HepG2 (cell line): Measurements from ENCODE around the gene PDPK1. TPM values are rescaled to one million over a fixed set of nuclear protein-coding genes. Genes with fewer than 3 reads are reported as not detected.
A peak's percentile ranks its signal among the peaks of the same experiment; 100 is the strongest.
"Not testable (repeated sequence)": the region's sequence is repeated elsewhere in the genome, so short reads cannot be mapped to it uniquely, and the experiment has no call there.

Experiments
- ATAC-seq: fragments of 200-7000 bp; cut with Tn5 transposase; 3 replicates; pipeline ENCODE4 v1.9.1; 2020; ENCODE audit warnings: mild to moderate bottlenecking, moderate library complexity
- BruUV-seq: library from RNA; stranded (reverse); fragments of 400-500 nt; replicated peaks from 2 replicates; lab custom pipeline; 2021; lab: Mats Ljungman, UMichigan
- CTCF ChIA-PET: fragments of 300-600 bp; formaldehyde crosslinking; extraction: SDS; loops from one replicate; lab custom pipeline; 2021; ENCODE audit warnings: low total read pairs, inconsistent platforms, low intra/inter-chr PET ratio; lab: Yijun Ruan, JAX
- POLR2A ChIA-PET: fragments of 350-600 bp; sonication (Branson Sonifier 250); formaldehyde crosslinking; loops from one replicate; lab custom pipeline; 2020; ENCODE audit warnings: antibody characterized with exemption, inconsistent platforms; lab: Yijun Ruan, JAX
- DNase-seq: peaks from one replicate; pipeline ENCODE4 v3.0.0-alpha.2; 2015; ENCODE audit warnings: low spot score
- FAIRE-seq: peaks from 3 replicates; lab custom pipeline; 2011; peaks lifted over from hg19 to GRCh38; lab: Jason Lieb, UNC
- H2AFZ ChIP-seq: one replicate; pipeline ENCODE4 v1.6.1; 2011; ENCODE audit warnings: low read length, inconsistent platforms
- H3K27ac ChIP-seq: fragments of 300-600 bp; 3 replicates; pipeline ENCODE4 v1.8.0; 2011; ENCODE audit warnings: mixed run types, mild to moderate bottlenecking, mixed read lengths, low read length, inconsistent platforms; ENCODE audit not compliant: insufficient read depth; ENCODE audit errors: extremely low read length
- H3K27me3 ChIP-seq, 2 experiments: fragments of 200-600 bp in 1 of 2; 2 replicates in 1 of 2; 3 replicates in 1 of 2; pipeline versions ENCODE4 v1.6.0 to v1.8.0; 2011; ENCODE audit warnings: low read length in 2 of 2, mild to moderate bottlenecking in 2 of 2, moderate library complexity in 2 of 2, inconsistent platforms in 1 of 2; ENCODE audit not compliant: insufficient read depth in 2 of 2, control insufficient read depth in 1 of 2
- H3K36me3 ChIP-seq, 2 experiments: fragments of 200-600 bp in 1 of 2; replicated peaks in 1 of 2; 2 replicates in 1 of 2; 3 replicates in 1 of 2; pipeline versions ENCODE4 v1.5.1 to v1.8.0; 2011; ENCODE audit warnings: low read length in 2 of 2, inconsistent platforms in 1 of 2; ENCODE audit not compliant: insufficient read depth in 2 of 2, control insufficient read depth in 1 of 2
- H3K4me1 ChIP-seq: 2 replicates; pipeline ENCODE4 v1.5.1; 2012; ENCODE audit warnings: low read length, inconsistent platforms; ENCODE audit not compliant: insufficient read depth
- H3K4me2 ChIP-seq: 2 replicates; pipeline ENCODE4 v1.6.0; 2011; ENCODE audit warnings: low read depth, low read length, inconsistent platforms
- H3K4me3 ChIP-seq, 3 experiments: fragments of 200-600 bp in 1 of 3; sonication (generic), shearing (Covaris generic) in 1 of 3; replicated peaks in 1 of 3; 2 replicates each; pipeline ENCODE4 v1.5.1; 2011 to 2016; ENCODE audit warnings: low read length in 3 of 3, inconsistent platforms in 2 of 3, low read depth in 2 of 3, mild to moderate bottlenecking in 2 of 3, control low read depth in 1 of 3, mixed read lengths in 1 of 3; ENCODE audit not compliant: insufficient read depth in 1 of 3
- H3K79me2 ChIP-seq: one replicate; pipeline ENCODE4 v1.6.1; 2011; ENCODE audit warnings: low read length, inconsistent platforms; ENCODE audit not compliant: insufficient read depth
- H3K9ac ChIP-seq: 2 replicates; pipeline ENCODE4 v1.6.0; 2011; ENCODE audit warnings: mild to moderate bottlenecking, low read depth, low read length, inconsistent platforms; ENCODE audit not compliant: insufficient read depth
- H3K9me3 ChIP-seq: 2 replicates; pipeline ENCODE4 v1.5.1; 2012; ENCODE audit warnings: mild to moderate bottlenecking, low read length
- H4K20me1 ChIP-seq: 2 replicates; pipeline ENCODE4 v1.6.0; 2011; ENCODE audit warnings: inconsistent platforms, mild to moderate bottlenecking, low read length, moderate library complexity; ENCODE audit not compliant: insufficient read depth
- BHLHE40 ChIP-seq: IDR thresholded peaks from 2 replicates; pipeline ENCODE4 v1.6.1; 2011; ENCODE audit warnings: low read length, improper control_type of control experiment
- PHF20 ChIP-seq: sonication (generic); formaldehyde crosslinking; IDR thresholded peaks from 2 replicates; pipeline ENCODE4 v1.5.0; 2020; ENCODE audit warnings: mild to moderate bottlenecking, missing genetic modification reagents
- WGBS: methylation state at CpG from one replicate; pipeline ENCODE4 v1.1.6; 2017; ENCODE audit warnings: low lambda C conversion rate; 5-methylcytosine and 5-hydroxymethylcytosine counted together
- in situ Hi-C: cut with HindIII; loops from 2 replicates; pipeline ENCODE4 v1.10.0; 2017; ENCODE audit warnings: low pct_unique_long_range_greater_than_20kb; ENCODE audit not compliant: extremely low pct_ligation_motif_present
- intact Hi-C: fragments of 100-400 bp; cut with micrococcal nuclease; formaldehyde crosslinking; loops from one replicate; pipeline ENCODE4 v1.10.0; 2022; ENCODE audit not compliant: unreplicated experiment
- polyA plus RNA-seq, 8 experiments: library from polyadenylated mRNA; depleted of rRNA in 3 of 8; stranded (reverse) in 7 of 8; unstranded in 1 of 8; fragments of >200 nt; fragmentation: Illumina TruSeq in 4 of 8; extraction: Trizol in 4 of 8; gene quantifications; 2 replicates each; pipeline versions ENCODE4 v1.2.1 to v1.2.3, GENCODE V29; 2011 to 2016; ENCODE audit warnings: low read depth in 4 of 8, missing spikeins in 1 of 8, mixed read lengths in 1 of 8; ENCODE audit not compliant: insufficient read depth in 1 of 8
- total RNA-seq, 5 experiments: library from RNA; depleted of rRNA; stranded (reverse); fragments of >200 nt; fragmentation: Illumina TruSeq; extraction: Trizol; gene quantifications; 2 replicates each; pipeline ENCODE4 v1.2.3, GENCODE V29; 2016; ENCODE audit warnings: low read depth in 1 of 5
- TF ChIP-seq, protein P1 (sequence below): sonication (generic); formaldehyde crosslinking; IDR thresholded peaks from 2 replicates; pipeline ENCODE4 v1.4.0; 2020; ENCODE audit warnings: missing genetic modification reagents, mild to moderate bottlenecking, borderline replicate concordance
- TF ChIP-seq, protein P2 (sequence below): sonication (generic); formaldehyde crosslinking; IDR thresholded peaks from 2 replicates; pipeline ENCODE4 v1.5.0; 2020; ENCODE audit warnings: mild to moderate bottlenecking, missing genetic modification reagents

Gene PDPK1
- total and polyA plus RNA-seq, 2 of the 13 experiments (the other 11 are each of a cell fraction or from before 2014, with no cell fraction given), result 59.6 to 129 TPM

DNA sequence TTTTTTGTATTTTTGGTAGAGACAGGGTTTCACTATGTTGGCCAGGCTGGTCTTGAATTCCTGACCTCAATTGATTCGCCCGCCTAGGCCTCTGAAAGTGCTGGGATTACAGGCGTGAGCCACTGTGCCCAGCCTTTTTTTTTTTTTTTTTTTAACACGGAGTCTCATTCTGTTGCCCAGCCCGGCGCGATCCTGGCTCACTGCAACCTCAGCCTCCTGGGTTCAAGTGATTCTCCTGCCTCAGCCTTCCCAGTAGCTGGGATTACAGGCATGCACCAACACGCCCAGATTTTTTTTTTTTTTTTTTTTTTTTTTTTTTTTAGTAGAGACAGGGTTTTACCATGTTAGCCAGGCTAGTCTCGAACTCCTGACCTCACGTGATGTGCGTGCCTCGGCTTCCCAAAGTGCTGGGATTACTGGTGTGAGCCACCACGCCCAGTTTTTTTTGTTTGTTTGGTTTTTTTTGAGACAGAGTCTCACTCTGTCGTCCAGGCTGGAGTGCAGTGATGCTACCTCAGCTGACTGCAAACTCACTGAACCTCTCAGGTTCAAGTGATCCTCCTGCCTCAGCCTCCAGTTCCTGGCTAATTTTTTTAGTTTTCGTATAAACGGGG is 4.6 kb upstream of the PDPK1 start:
- H3K9me3 ChIP-seq, CTCF ChIA-PET, ATAC-seq, H3K27me3 ChIP-seq, H4K20me1 ChIP-seq, DNase-seq, H2AFZ ChIP-seq, FAIRE-seq, intact Hi-C loops, in situ Hi-C loops, BruUV-seq, H3K79me2 ChIP-seq: not testable (repeated sequence)
- H3K4me1 ChIP-seq, result peaks cover 52% of the 10 kb centered on the region
- TF ChIP-seq BHLHE40 (0 out of 2 replicates have a peak, but pooled peaks have one; percentile 6), PHF20 (0 out of 2 replicates have a peak, but pooled peaks have one; percentile 10)
- TF ChIP-seq, protein P1, sequence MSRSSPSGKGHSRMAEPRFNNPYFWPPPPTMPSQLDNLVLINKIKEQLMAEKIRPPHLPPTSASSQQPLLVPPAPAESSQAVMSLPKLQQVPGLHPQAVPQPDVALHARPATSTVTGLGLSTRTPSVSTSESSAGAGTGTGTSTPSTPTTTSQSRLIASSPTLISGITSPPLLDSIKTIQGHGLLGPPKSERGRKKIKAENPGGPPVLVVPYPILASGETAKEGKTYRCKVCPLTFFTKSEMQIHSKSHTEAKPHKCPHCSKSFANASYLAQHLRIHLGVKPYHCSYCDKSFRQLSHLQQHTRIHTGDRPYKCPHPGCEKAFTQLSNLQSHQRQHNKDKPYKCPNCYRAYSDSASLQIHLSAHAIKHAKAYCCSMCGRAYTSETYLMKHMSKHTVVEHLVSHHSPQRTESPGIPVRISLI (CRISPR knock-in tag), result peak; percentile 74
- TF ChIP-seq, protein P2, sequence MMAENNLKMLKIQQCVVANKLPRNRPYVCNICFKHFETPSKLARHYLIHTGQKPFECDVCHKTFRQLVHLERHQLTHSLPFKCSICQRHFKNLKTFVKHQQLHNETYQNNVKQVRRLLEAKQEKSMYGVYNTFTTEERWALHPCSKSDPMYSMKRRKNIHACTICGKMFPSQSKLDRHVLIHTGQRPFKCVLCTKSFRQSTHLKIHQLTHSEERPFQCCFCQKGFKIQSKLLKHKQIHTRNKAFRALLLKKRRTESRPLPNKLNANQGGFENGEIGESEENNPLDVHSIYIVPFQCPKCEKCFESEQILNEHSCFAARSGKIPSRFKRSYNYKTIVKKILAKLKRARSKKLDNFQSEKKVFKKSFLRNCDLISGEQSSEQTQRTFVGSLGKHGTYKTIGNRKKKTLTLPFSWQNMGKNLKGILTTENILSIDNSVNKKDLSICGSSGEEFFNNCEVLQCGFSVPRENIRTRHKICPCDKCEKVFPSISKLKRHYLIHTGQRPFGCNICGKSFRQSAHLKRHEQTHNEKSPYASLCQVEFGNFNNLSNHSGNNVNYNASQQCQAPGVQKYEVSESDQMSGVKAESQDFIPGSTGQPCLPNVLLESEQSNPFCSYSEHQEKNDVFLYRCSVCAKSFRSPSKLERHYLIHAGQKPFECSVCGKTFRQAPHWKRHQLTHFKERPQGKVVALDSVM, result peak; percentile 62
- H3K27ac ChIP-seq, result peak overlapping the region; percentile 75
- H3K9ac ChIP-seq, result peak overlapping the region; percentile 67
- H3K4me2 ChIP-seq, result peak overlapping the region; percentile 92
- POLR2A ChIA-PET, result interaction anchor here (1.3 to 2.2 kb wide), 4 partner anchors 9 to 56 kb away, joined by 8 to 14 read pairs (median 12); partner anchors contain the start of genes AMDHD2 and ATP6V0C
- H3K4me3 ChIP-seq, result peak overlapping the region; percentile 47 to 77 (median 69); a peak in 5 of 6 replicates
- 21% methylated on average over 16 of the region's 16 CpGs for WGBS
- H3K36me3 ChIP-seq, result peaks cover 5 to 16% of the 10 kb centered on the region in 2 experiments
